ENCODE measurements around the gene SPAG5.

DNA sequence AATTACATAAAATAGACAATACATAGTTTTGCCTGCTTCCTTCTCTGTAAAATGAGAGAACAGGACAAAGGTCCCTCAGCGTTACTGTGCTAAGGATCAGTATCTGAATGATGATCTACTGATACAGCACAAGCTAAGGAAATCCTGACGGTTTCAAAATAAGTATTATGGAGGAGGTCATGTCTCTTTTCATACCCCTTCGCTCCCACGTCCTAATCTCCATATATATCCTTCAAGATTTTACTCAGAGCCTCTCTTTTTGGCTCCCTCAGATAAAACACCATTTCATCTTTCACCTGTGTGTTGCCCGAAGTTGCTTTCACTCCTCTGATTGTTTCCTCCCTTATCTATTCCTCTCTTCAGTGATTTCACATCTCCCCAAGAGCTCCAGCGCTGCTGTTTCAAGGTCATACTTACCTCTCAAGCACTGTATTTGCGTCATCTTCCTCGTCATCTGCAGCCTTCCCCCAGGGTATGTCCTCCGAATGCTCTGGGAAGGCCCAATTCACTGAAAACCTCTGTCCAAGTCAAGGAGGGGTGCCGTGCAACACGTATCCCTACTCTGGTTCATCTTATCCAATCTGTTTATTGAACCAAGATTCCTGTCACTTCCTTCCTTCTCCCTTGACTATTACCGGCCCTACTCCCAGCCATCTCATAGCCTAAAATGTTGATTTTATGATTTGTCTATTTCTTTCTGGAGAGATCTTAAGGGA, 47.4 kb upstream of the SPAG5 start:
- TF ChIP-seq, protein P1, sequence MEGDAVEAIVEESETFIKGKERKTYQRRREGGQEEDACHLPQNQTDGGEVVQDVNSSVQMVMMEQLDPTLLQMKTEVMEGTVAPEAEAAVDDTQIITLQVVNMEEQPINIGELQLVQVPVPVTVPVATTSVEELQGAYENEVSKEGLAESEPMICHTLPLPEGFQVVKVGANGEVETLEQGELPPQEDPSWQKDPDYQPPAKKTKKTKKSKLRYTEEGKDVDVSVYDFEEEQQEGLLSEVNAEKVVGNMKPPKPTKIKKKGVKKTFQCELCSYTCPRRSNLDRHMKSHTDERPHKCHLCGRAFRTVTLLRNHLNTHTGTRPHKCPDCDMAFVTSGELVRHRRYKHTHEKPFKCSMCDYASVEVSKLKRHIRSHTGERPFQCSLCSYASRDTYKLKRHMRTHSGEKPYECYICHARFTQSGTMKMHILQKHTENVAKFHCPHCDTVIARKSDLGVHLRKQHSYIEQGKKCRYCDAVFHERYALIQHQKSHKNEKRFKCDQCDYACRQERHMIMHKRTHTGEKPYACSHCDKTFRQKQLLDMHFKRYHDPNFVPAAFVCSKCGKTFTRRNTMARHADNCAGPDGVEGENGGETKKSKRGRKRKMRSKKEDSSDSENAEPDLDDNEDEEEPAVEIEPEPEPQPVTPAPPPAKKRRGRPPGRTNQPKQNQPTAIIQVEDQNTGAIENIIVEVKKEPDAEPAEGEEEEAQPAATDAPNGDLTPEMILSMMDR (IDR thresholded peaks at IDR 0.05): no peak
- TF ChIP-seq POLR2A (IDR thresholded peaks at IDR 0.05): no peak

Data from heart left ventricle (tissue), 13 donors.